Activated T-helper 1 cell treated with anti-CD3 and anti-CD28 coated beads, Interleukin-2, amount 50 U/mL, for 16 hours (primary cell): ENCODE data around the gene ATOSA.
A peak's percentile ranks its signal among the peaks of the same experiment; 100 is the strongest.

Source experiments
- DNase-seq, 2 donors: peaks; one replicate each; pipeline ENCODE4 v3.0.0-alpha.2; 2020; ENCODE audit warnings: low read depth in 1 of 2, low spot score in 1 of 2

The ATOSA gene, protein sequence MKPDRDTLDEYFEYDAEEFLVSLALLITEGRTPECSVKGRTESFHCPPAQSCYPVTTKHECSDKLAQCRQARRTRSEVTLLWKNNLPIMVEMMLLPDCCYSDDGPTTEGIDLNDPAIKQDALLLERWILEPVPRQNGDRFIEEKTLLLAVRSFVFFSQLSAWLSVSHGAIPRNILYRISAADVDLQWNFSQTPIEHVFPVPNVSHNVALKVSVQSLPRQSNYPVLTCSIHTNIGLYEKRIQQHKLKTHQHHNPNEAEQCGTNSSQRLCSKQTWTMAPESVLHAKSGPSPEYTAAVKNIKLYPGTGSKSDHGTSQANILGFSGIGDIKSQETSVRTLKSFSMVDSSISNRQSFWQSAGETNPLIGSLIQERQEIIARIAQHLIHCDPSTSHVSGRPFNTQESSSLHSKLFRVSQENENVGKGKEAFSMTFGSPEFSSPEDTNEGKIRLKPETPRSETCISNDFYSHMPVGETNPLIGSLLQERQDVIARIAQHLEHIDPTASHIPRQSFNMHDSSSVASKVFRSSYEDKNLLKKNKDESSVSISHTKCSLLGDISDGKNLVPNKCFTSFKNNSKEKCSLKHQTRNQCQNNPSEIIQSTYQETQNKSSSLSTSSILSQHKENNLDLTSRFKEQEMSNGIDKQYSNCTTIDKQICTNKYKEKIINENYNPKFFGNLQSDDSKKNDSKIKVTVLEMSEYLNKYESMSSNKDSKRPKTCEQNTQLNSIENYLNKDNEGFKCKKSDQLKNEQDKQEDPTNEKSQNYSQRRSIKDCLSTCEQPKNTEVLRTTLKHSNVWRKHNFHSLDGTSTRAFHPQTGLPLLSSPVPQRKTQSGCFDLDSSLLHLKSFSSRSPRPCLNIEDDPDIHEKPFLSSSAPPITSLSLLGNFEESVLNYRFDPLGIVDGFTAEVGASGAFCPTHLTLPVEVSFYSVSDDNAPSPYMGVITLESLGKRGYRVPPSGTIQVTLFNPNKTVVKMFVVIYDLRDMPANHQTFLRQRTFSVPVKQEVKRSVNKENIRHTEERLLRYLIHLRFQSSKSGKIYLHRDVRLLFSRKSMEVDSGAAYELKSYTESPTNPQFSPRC

DNA sequence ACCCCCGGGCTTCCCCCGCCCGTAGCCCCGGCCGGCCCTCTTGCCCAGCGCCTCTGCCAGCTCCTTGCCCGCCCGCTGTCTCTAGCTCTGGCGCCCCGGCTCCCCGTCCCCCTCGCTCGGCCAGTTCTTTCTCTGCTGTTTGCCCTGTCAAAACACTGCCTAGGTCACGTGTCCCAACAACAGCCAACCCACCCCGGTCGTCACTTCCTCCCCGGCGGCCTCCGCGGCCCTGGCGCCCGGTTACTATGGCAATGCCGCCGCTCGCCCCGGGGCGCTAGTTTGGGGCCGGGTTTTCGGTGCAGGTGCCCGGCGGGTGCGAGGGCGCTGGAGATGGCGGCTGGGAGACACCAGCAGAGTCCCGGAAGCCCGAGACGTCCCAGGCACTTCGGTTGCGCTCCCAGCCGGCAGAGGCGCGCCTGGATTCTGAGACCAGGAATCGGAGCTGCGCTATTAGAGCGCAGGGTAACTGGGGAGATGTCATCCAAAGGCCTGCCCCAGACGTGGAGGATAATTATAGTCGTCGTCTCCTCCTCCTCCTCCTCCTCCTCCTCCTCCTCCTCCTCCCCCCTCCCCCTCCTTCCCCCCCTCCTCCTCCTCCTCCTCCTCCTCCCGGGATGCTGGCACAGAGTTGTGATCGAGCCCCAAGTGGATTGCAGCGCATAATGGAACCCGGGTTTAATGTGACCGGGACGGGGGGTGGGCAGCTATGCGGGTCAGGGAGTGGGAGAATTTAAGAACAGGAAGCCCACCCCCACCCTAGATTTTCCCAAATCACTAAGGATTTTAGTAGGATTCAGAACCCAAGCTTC is at the start of gene ATOSA:
TSS of gene ATOSA (minus strand) at position 157 of the 809 bp plus-strand sequence. CDS start 1,367 bp downstream, outside the sequence.
- DNase-seq, result peak; percentile 83 to 84

GRCh38 chr15:52728899-52729298 is 49.7 kb upstream of the ATOSA start:
- no peak for DNase-seq

- no peak for DNase-seq
Observed at GRCh38 chr15:52727815-52728214, 48.6 kb upstream of the ATOSA start.

GRCh38 chr15:52726195-52726594 is 47.0 kb upstream of the ATOSA start:
- no peak for DNase-seq

DNA sequence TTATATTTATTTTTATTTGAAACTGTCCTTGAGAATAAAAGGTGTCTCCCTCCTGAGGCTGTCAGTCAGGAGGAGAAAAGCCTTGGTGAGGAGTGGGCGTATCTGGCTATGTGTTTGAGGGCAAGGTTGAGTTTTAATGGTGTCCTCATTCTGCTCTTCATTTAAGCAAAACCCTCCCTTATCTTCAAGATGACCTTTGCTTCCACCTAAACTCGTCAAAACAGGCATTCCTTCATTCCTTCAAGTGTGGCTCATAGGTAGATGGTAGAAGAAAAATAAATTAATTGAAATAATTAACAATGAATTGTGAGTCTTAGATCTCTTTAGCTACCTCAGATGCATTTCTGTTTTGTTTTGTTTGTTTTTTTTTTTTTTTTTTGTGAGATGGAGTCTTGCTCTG is 39.4 kb upstream of the ATOSA start:
- no peak for DNase-seq

GRCh38 chr15:52717924-52718323 is 38.7 kb upstream of the ATOSA start:
- no peak for DNase-seq

DNA sequence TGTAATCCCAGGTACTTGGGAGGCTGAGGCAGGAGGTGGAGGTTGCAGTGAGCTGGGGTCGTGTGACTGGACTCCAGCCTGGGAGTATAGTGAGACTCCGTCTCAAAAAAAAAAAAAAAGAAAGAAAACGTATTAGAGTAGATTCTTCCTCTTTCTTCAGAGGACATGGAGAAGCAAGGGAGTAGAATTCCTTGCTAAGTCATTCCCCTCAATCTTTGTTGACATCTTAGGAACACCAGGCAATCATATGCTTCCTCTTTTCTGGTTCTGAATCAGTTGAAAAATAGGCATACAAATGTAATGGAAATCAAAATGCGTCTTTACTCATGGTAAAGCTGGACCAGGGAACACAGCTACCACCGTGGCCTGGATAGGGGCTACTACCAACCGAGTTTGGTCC is 38.3 kb upstream of the ATOSA start:
- DNase-seq, result no peak

DNA sequence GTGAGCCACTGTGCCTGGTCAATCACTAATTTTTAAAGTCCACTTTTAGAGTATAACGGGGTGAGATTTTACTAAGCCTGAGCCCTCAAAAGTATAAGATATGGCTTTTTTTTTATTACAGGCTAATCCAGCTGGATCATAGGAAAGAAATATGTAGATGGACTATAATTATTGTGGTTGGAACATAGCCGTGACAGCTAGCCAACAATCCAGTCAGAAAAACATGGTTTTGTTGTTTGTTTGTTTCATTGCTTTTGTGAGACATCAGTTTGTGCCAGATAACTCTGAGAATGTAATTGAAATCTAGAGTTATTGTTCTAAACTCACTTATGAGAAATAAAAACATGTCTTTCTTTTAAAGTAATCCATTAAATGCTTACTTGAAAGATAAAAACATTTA is 37.3 kb upstream of the ATOSA start:
- no peak for DNase-seq

GRCh38 chr15:52715411-52715810 is 36.2 kb upstream of the ATOSA start:
- DNase-seq, result no peak

DNA sequence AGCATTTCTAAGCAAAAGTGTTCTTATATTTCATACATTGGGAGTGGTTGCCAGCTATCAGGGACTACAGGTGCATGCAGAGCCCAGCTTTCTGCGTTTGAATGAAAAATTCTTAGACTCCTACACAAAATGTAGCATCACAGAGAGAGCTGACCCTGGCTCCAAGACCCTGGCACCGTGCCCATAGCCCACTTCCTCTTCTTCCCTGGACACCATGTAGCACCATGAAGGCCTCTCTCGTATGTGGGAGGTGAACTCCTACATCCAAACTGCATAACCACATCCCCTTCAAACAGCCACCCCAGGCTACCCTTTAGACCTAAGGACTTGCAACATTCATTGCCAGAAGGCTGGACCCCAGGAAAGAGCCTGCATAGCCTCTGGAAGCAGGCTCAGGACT is 35.8 kb upstream of the ATOSA start:
- DNase-seq, result no peak

DNA sequence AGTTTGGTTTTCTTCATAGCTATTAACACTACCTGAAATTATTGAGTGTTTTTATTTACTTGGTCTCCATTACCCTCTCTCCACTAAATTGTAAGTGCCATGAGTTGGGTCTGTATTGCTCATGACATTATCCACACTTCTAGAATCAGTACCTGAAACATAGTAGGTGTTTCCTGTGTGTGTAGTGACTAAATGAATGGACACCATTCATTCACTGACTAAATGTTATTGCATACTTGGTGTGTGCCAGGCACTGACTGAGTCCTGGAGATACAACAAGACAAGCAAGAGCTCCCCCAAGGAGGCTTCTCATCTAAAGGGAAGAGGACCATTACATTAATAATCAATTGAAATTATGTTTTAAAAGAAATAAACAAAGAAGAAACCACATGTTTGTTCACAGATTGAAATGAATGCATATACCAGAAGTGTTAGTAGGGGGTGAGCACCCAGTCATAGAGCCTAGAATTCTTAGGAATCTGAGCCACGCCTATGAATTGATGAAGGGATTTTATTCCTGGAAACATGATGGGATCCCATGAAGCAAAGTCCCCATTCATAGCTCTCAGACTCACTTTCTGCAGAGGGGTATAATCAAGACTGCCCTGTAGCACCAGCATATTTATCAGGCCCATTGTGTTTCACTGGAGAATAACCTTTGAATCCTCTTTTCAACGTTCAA is 31.7 kb upstream of the ATOSA start:
- no peak for DNase-seq

DNA sequence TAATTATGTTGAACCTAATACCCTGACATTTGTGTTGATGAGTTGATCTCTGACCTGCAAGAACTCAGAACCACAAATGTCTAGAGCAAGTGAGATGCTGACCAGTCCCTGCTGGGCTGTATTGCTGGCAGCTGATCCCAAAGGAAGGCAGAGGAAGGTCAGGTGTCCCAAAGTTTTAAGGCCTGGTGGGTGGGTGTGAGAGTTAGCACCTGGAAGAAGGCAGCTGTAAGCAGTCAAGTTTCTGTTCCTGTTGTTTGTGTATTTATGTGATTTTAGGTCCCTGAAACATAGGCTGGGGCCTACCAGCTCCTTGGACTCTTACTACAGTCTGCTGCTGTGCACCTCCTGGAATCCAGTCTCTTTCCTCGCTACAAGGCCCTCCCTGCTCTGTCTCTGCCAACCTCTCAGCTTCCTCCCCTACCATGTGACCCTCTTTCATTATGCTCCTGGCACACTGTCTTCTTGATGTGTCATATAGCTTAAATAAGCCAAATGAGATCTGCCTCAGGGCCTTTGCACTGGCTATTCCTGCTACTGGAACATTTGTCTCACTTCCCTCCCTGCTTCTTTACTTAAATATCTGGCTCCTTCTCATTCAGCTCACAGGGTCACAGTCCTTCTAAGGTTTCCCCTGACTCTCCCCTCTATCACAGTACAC is 31.0 kb upstream of the ATOSA start:
- no peak for DNase-seq

- DNase-seq, result no peak
Observed at GRCh38 chr15:52709187-52709981, 30.2 kb upstream of the ATOSA start.

DNA sequence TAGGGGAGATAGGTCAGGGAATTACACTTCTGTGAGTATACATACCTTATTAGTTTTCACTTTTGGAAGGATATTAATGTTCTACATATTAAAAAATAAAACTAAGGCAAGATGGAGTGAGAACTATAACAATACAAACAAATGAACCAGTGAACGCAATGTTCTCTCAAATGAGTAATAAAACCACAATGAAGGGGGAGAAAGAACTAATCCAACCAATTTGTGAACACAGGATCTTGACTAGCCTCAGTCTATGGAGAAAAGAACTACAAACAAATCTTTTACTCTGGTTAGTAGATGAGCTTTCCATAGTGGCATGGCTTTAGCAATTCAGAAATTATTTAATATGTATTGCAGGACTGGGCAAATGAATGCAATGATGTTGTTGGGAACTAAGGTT is 26.9 kb upstream of the ATOSA start:
- DNase-seq, result no peak

DNA sequence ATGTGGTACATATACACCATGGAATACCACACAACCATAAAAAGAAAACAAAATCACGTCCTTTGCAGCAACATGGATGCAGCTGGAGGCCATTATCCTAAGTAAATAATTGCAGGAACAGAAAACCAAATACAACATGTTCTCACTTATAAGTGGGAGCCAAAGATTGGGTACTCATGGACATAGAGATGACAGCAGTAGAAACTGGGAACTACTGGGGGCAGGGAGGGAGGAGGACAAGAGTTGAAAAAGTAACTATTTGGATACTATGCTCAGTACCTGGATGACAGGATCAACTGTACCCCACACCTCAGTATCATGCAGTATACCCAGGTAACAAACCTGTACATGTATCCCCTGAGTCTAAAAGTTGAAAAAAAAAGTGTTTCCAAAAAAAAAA is 23.2 kb upstream of the ATOSA start:
- no peak for DNase-seq

DNA sequence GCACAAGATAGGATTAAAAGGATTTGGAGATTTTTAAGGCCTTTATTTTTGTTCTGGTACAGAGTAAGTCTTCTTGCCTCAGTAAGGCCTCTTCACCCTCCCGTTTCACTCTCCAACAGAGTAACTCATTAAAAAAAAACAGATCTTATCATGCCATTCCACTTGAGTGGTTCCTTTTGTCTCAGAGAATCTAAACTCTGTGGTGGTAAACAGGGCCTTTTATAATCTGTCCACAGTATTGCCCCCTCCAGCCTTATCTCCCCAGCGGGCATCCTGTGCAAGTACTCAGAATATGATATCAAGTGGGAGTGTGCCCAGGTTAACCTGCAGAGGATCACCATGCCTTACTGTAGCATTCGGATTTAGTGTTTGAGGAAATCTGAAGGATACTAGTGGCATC is 20.3 kb upstream of the ATOSA start:
- no peak for DNase-seq

- DNase-seq, result no peak
Observed at GRCh38 chr15:52698514-52698913, 19.3 kb upstream of the ATOSA start.

DNA sequence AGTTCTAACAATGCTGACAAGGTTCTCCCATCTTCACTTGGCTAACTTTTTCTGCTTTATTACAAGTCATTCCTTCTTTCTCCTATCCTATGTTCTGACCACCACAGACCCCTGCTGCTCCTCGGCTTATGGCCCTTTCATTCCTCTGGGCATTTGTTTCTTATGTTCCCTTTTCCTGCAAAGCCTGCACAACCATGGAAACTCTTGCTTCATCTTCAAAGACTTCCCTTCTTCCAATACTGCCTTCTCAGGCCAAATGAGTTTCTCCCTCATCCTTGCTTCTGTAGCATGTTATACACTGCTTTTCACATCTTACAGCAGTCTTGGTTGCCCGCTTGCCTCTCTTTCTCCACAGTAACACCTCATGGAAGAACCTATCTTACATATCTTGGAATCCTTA is 17.9 kb upstream of the ATOSA start:
- DNase-seq, result no peak

- DNase-seq, result no peak
Observed at GRCh38 chr15:52695154-52695553, 16.0 kb upstream of the ATOSA start.
